H9 (cell line): ENCODE measurements around the gene ZCWPW1. TPM values are rescaled to one million over a fixed set of nuclear protein-coding genes. Genes with fewer than 3 reads are reported as not detected.
A peak's percentile ranks its signal among the peaks of the same experiment; 100 is the strongest.

Source experiments
- DNase-seq: peaks from one replicate; pipeline ENCODE4 v3.0.0-alpha.2; 2017
- H2AFZ ChIP-seq: one replicate; pipeline ENCODE4 v1.6.1; 2013; ENCODE audit warnings: mild to moderate bottlenecking, low read length, control low read depth, moderate library complexity
- H2AK5ac ChIP-seq: 2 replicates; pipeline ENCODE4 v1.6.1; 2013; ENCODE audit warnings: low read length, control low read depth, mixed read lengths; ENCODE audit not compliant: insufficient read length
- H2BK120ac ChIP-seq: one replicate; pipeline ENCODE4 v1.6.1; 2013; ENCODE audit warnings: low read depth, mild to moderate bottlenecking, low read length, control low read depth, inconsistent platforms; ENCODE audit not compliant: poor library complexity, severe bottlenecking
- H2BK12ac ChIP-seq: 2 replicates; pipeline ENCODE4 v1.6.1; 2013; ENCODE audit warnings: low read length, control low read depth, mixed read lengths, low read depth; ENCODE audit not compliant: insufficient read length
- H2BK15ac ChIP-seq: 2 replicates; pipeline ENCODE4 v1.6.1; 2013; ENCODE audit warnings: low read depth, low read length, control low read depth
- H2BK20ac ChIP-seq: one replicate; pipeline ENCODE4 v1.6.1; 2013; ENCODE audit warnings: low read depth, mild to moderate bottlenecking, low read length, control low read depth, inconsistent platforms; ENCODE audit not compliant: poor library complexity, severe bottlenecking
- H2BK5ac ChIP-seq: 2 replicates; pipeline ENCODE4 v1.6.1; 2013; ENCODE audit warnings: low read length, control low read depth, mixed read lengths; ENCODE audit not compliant: insufficient read length
- H3K14ac ChIP-seq: 2 replicates; pipeline ENCODE4 v1.6.1; 2013; ENCODE audit warnings: low read length, control low read depth; ENCODE audit not compliant: insufficient read depth
- H3K18ac ChIP-seq: 2 replicates; pipeline ENCODE4 v1.6.1; 2013; ENCODE audit warnings: low read depth, mild to moderate bottlenecking, mixed read lengths, low read length, control low read depth; ENCODE audit not compliant: insufficient read length
- H3K23ac ChIP-seq: 2 replicates; pipeline ENCODE4 v1.6.1; 2013; ENCODE audit warnings: low read length, control low read depth, mixed read lengths, low read depth; ENCODE audit not compliant: insufficient read length
- H3K23me2 ChIP-seq: 2 replicates; pipeline ENCODE4 v1.6.1; 2013; ENCODE audit warnings: low read depth, mild to moderate bottlenecking, mixed read lengths, low read length, control low read depth; ENCODE audit not compliant: insufficient read length, poor library complexity, severe bottlenecking
- H3K27ac ChIP-seq: 2 replicates; pipeline ENCODE4 v1.5.1; 2013; ENCODE audit warnings: low read length, control low read depth, mixed read lengths, low read depth; ENCODE audit not compliant: insufficient read length
- H3K27me3 ChIP-seq: 2 replicates; pipeline ENCODE4 v1.6.1; 2013; ENCODE audit warnings: low read length, control low read depth, inconsistent platforms; ENCODE audit not compliant: insufficient read depth
- H3K4ac ChIP-seq: 2 replicates; pipeline ENCODE4 v1.6.1; 2013; ENCODE audit warnings: low read depth, mild to moderate bottlenecking, control low read depth, inconsistent platforms, low read length, moderate library complexity
- H3K4me1 ChIP-seq: 2 replicates; pipeline ENCODE4 v1.6.1; 2013; ENCODE audit warnings: low read length, control low read depth, inconsistent platforms; ENCODE audit not compliant: insufficient read depth
- H3K4me2 ChIP-seq: 2 replicates; pipeline ENCODE4 v1.6.1; 2013; ENCODE audit warnings: low read length, control low read depth, mixed read lengths; ENCODE audit not compliant: insufficient read length, insufficient read depth
- H3K56ac ChIP-seq: 2 replicates; pipeline ENCODE4 v1.6.1; 2013; ENCODE audit warnings: low read depth, mild to moderate bottlenecking, mixed read lengths, low read length, control low read depth; ENCODE audit not compliant: insufficient read length
- H3K79me1 ChIP-seq: 2 replicates; pipeline ENCODE4 v1.6.1; 2013; ENCODE audit warnings: low read depth, mild to moderate bottlenecking, moderate library complexity, low read length, control low read depth, inconsistent platforms; ENCODE audit not compliant: insufficient read depth, poor library complexity, severe bottlenecking
- H3K79me2 ChIP-seq: 2 replicates; pipeline ENCODE4 v1.6.1; 2013; ENCODE audit warnings: low read length, control low read depth, inconsistent platforms; ENCODE audit not compliant: insufficient read depth
- H3K9ac ChIP-seq: 2 replicates; pipeline ENCODE4 v1.6.1; 2013; ENCODE audit warnings: low read length, control low read depth, mixed read lengths; ENCODE audit not compliant: insufficient read length; ENCODE audit errors: extremely low read depth
- H3K9me3 ChIP-seq: one replicate; pipeline ENCODE4 v1.6.1; 2013; ENCODE audit warnings: low read depth, low read length, inconsistent platforms; ENCODE audit not compliant: control insufficient read depth
- H3T11ph ChIP-seq: one replicate; pipeline ENCODE4 v1.6.1; 2013; ENCODE audit warnings: mild to moderate bottlenecking, low read length, control low read depth, inconsistent platforms
- H4K20me1 ChIP-seq: one replicate; pipeline ENCODE4 v1.6.1; 2013; ENCODE audit not compliant: control insufficient read depth, insufficient read length, insufficient read depth
- H4K5ac ChIP-seq: 2 replicates; pipeline ENCODE4 v1.6.1; 2013; ENCODE audit warnings: low read depth, mild to moderate bottlenecking, mixed read lengths, low read length, control low read depth; ENCODE audit not compliant: insufficient read length
- H4K8ac ChIP-seq: replicated peaks from 2 replicates; pipeline ENCODE4 v1.6.1; 2013; ENCODE audit warnings: low read length, control low read depth, mixed read lengths, low read depth; ENCODE audit not compliant: insufficient read length
- H4K91ac ChIP-seq: 2 replicates; pipeline ENCODE4 v1.6.1; 2013; ENCODE audit warnings: low read depth, mild to moderate bottlenecking, moderate library complexity, mixed read lengths, low read length, control low read depth; ENCODE audit not compliant: insufficient read length
- H3K27ac Mint-ChIP-seq, 3 experiments: 2 replicates in 2 of 3; 3 replicates in 1 of 3; pipeline ENCODE4 v1.8.0; 2020 to 2021; ENCODE audit warnings: mixed read lengths in 3 of 3, mild to moderate bottlenecking in 1 of 3, moderate library complexity in 1 of 3
- H3K27me3 Mint-ChIP-seq: 2 replicates; pipeline ENCODE4 v1.8.0; 2021; ENCODE audit warnings: low read depth, mild to moderate bottlenecking, moderate library complexity, mixed read lengths
- H3K36me3 Mint-ChIP-seq, 3 experiments: 2 replicates in 2 of 3; 3 replicates in 1 of 3; pipeline ENCODE4 v1.8.0; 2020 to 2021; ENCODE audit warnings: low read depth in 3 of 3, mixed read lengths in 3 of 3; ENCODE audit not compliant: insufficient read depth in 1 of 3
- H3K4me1 Mint-ChIP-seq, 2 experiments: 2 replicates each; pipeline ENCODE4 v1.8.0; 2020; ENCODE audit warnings: mixed read lengths in 2 of 2
- H3K4me3 Mint-ChIP-seq, 2 experiments: 2 replicates in 1 of 2; 3 replicates in 1 of 2; pipeline ENCODE4 v1.8.0; 2020 to 2021; ENCODE audit warnings: mild to moderate bottlenecking in 2 of 2, mixed read lengths in 2 of 2, moderate library complexity in 1 of 2
- H3K9me3 Mint-ChIP-seq, 2 experiments: 2 replicates in 1 of 2; 3 replicates in 1 of 2; pipeline ENCODE4 v1.8.0; 2020; ENCODE audit warnings: mild to moderate bottlenecking in 2 of 2, mixed read lengths in 2 of 2, moderate library complexity in 1 of 2
- CTCF ChIP-seq: fragments of 200-600 bp; sonication (generic); conservative IDR thresholded peaks from 3 replicates; pipeline ENCODE4 v1.8.0; 2021; ENCODE audit warnings: antibody characterized with exemption, mild to moderate bottlenecking
- WGBS: extraction: QIAGEN DNeasy Blood & Tissue Kit; methylation state at CpG from one replicate; pipeline ENCODE4 v1.1.7; 2013; ENCODE audit warnings: missing lambda C conversion rate, low lambda C conversion rate, mixed read lengths; ENCODE audit not compliant: insufficient read length; ENCODE audit errors: extremely low coverage; 5-methylcytosine and 5-hydroxymethylcytosine counted together
- total RNA-seq: library from RNA; stranded (reverse); gene quantifications from 2 replicates; pipeline ENCODE4 v1.2.1, GENCODE V29; 2021

ZCWPW1 gene
- total RNA-seq, 1 experiment from 2014 or later: 1.1 TPM

GRCh38 chr7:100435401-100436304 is 7.2 kb upstream of the ZCWPW1 start:
- Histone ChIP-seq H3K79me1 (peaks cover 3% of the 10 kb centered on the region), H2AK5ac (no peak overlapping the region), H3K27ac (no peak overlapping the region), H3T11ph (no peak overlapping the region), H3K4ac (no peak overlapping the region), H3K23me2 (peaks cover 8% of the 10 kb centered on the region), H2AFZ (no peak overlapping the region), H2BK20ac (no peak overlapping the region), H3K9me3 (no peaks in the 10 kb centered on the region), H2BK15ac (no peak overlapping the region; the same call in 1 of the 2 replicates), H2BK5ac (no peak overlapping the region), H4K5ac (no peak overlapping the region), H2BK12ac (no peak overlapping the region), H3K9ac (peak overlapping the region; percentile 63), H4K91ac (no peak overlapping the region), H3K18ac (peak overlapping the region; percentile 59), H3K79me2 (no peaks in the 10 kb centered on the region; the same call in 1 of the 2 replicates), H3K27me3 (no peaks in the 10 kb centered on the region), H3K14ac (peak overlapping the region; percentile 87), H4K8ac (no peak overlapping the region), H2BK120ac (no peak overlapping the region), H3K4me1 (no peaks in the 10 kb centered on the region), H3K4me2 (peak overlapping the region; percentile 91), H3K23ac (no peak overlapping the region), H4K20me1 (no peaks in the 10 kb centered on the region), H3K56ac (no peak overlapping the region)
- H3K27me3 Mint-ChIP-seq: peaks cover 3% of the 10 kb centered on the region; the same call in 1 of the 2 replicates
- H3K9me3 Mint-ChIP-seq: no peaks in the 10 kb centered on the region
- peak overlapping the region; percentile 94 to 98 (median 97) for H3K27ac Mint-ChIP-seq
- TF ChIP-seq CTCF: no peak
- no CpG with 5 or more reads among the region's 81 CpGs for WGBS
- H3K4me3 Mint-ChIP-seq: peak overlapping the region; percentile 87 to 96
- H3K36me3 Mint-ChIP-seq: peaks cover 35 to 56% (median 37%) of the 10 kb centered on the region in 3 experiments
- peaks cover 42 to 43% of the 10 kb centered on the region in 2 experiments for H3K4me1 Mint-ChIP-seq
- peak; percentile 45 for DNase-seq
